Mesothelial cell of epicardium (in vitro differentiated cells): ENCODE results near the gene TAGLN2. TPM values are rescaled to one million over a fixed set of nuclear protein-coding genes. Genes with fewer than 3 reads are reported as not detected.
"Not testable (repeated sequence)": the region's sequence is repeated elsewhere in the genome, so short reads cannot be mapped to it uniquely, and the experiment has no call there.

Source experiments
- DNase-seq, 2 experiments: peaks; one replicate each; pipeline ENCODE4 v3.0.0; 2021; ENCODE audit warnings: low spot score in 2 of 2; ENCODE audit not compliant: unreplicated experiment in 2 of 2
- H3K27ac Mint-ChIP-seq: 2 replicates; pipeline ENCODE4 v1.8.0; 2021; ENCODE audit warnings: mixed read lengths
- H3K27me3 Mint-ChIP-seq: 2 replicates; pipeline ENCODE4 v1.8.0; 2021; ENCODE audit warnings: low read depth, mixed read lengths
- H3K36me3 Mint-ChIP-seq: 2 replicates; pipeline ENCODE4 v1.8.0; 2021; ENCODE audit warnings: mixed read lengths
- H3K4me1 Mint-ChIP-seq: 2 replicates; pipeline ENCODE4 v1.8.0; 2021; ENCODE audit warnings: mixed read lengths
- H3K4me3 Mint-ChIP-seq: 2 replicates; pipeline ENCODE4 v1.8.0; 2021; ENCODE audit warnings: mild to moderate bottlenecking, moderate library complexity, mixed read lengths
- H3K9me3 Mint-ChIP-seq: 2 replicates; pipeline ENCODE4 v1.8.0; 2021; ENCODE audit warnings: mixed read lengths
- CTCF ChIP-seq: fragments of 200-600 bp; sonication (generic); IDR thresholded peaks from one replicate; pipeline ENCODE4 v1.5.0; 2021; ENCODE audit warnings: antibody characterized with exemption; ENCODE audit not compliant: unreplicated experiment
- total RNA-seq: library from RNA; stranded (reverse); gene quantifications from 3 replicates; pipeline ENCODE4 v1.2.1, GENCODE V29; 2021

TAGLN2 gene
- total RNA-seq, 1 donor from 2014 or later = 41.6 TPM

- peaks cover 27% of the 10 kb centered on the region for H3K4me1 Mint-ChIP-seq
- peak within 1 kb of the TSS; percentile 16 for H3K4me3 Mint-ChIP-seq
- DNase-seq = peak; percentile 69 to 72
- H3K27ac Mint-ChIP-seq = peak within 1 kb of the TSS; percentile 96
- H3K27me3 Mint-ChIP-seq = peaks cover 2% of the 10 kb centered on the region
- peaks cover 2% of the 10 kb centered on the region for H3K36me3 Mint-ChIP-seq
- peaks cover 8% of the 10 kb centered on the region for H3K9me3 Mint-ChIP-seq
- TF ChIP-seq CTCF = no peak
Measured at GRCh38 chr1:159900086-159900680, 25.1 kb downstream of the TAGLN2 start, which contains the start of gene CFAP45. CFAP45 (minus strand) TSS chr1:159900165; CDS start chr1:159900098, 67 bp downstream.

GRCh38 chr1:159899634-159900033 is 25.7 kb downstream of the TAGLN2 start:
- not testable (repeated sequence) for DNase-seq, H3K27me3 Mint-ChIP-seq, H3K36me3 Mint-ChIP-seq, H3K4me3 Mint-ChIP-seq, H3K9me3 Mint-ChIP-seq
- Mint-ChIP-seq H3K4me1 (peaks cover 27% of the 10 kb centered on the region), H3K27ac (peak overlapping the region; percentile 96)

- TF ChIP-seq CTCF = no peak
- Mint-ChIP-seq H3K4me3 (no peak overlapping the region), H3K4me1 (peaks cover 27% of the 10 kb centered on the region), H3K9me3 (peaks cover 4% of the 10 kb centered on the region), H3K27ac (no peak overlapping the region), H3K27me3 (peaks cover 2% of the 10 kb centered on the region), H3K36me3 (no peaks in the 10 kb centered on the region)
- DNase-seq = no peak
Measured at GRCh38 chr1:159898527-159898926, 26.8 kb downstream of the TAGLN2 start.

GRCh38 chr1:159897962-159898361 is 27.3 kb downstream of the TAGLN2 start:
- Mint-ChIP-seq H3K27ac (no peak overlapping the region), H3K4me1 (peaks cover 27% of the 10 kb centered on the region), H3K36me3 (no peaks in the 10 kb centered on the region), H3K9me3 (no peaks in the 10 kb centered on the region), H3K27me3 (peaks cover 2% of the 10 kb centered on the region), H3K4me3 (no peak overlapping the region)
- DNase-seq = no peak
- no peak for TF ChIP-seq CTCF

- Mint-ChIP-seq H3K4me1 (peaks cover 27% of the 10 kb centered on the region), H3K27me3 (peaks cover 2% of the 10 kb centered on the region), H3K36me3 (no peaks in the 10 kb centered on the region), H3K9me3 (no peaks in the 10 kb centered on the region), H3K27ac (no peak overlapping the region), H3K4me3 (no peak overlapping the region)
- DNase-seq = no peak
- TF ChIP-seq CTCF = no peak
Measured at GRCh38 chr1:159896546-159896930, 28.8 kb downstream of the TAGLN2 start.

- Mint-ChIP-seq H3K27ac (peak overlapping the region; percentile 26), H3K4me1 (peaks cover 25% of the 10 kb centered on the region), H3K36me3 (no peaks in the 10 kb centered on the region), H3K9me3 (no peaks in the 10 kb centered on the region), H3K4me3 (no peak overlapping the region), H3K27me3 (peaks cover 2% of the 10 kb centered on the region)
- DNase-seq = no peak
- TF ChIP-seq CTCF = no peak
Measured at GRCh38 chr1:159895836-159896545, 29.3 kb downstream of the TAGLN2 start.
